HCT116 (cell line): ENCODE results near the gene NMD3. TPM values are rescaled to one million over a fixed set of nuclear protein-coding genes. Genes with fewer than 3 reads are reported as not detected.

ENCODE experiments used
- ATAC-seq: fragments of 200-7000 bp; cut with Tn5 transposase; 2 replicates; pipeline ENCODE4 v1.9.1; 2020; ENCODE audit warnings: mild to moderate bottlenecking, moderate library complexity
- BruUV-seq: library from RNA; stranded (reverse); fragments of 400-500 nt; replicated peaks from 2 replicates; lab custom pipeline; 2021; lab: Mats Ljungman, UMichigan
- CTCF ChIA-PET: fragments of 300-600 bp; sonication (Branson Sonifier 250); formaldehyde crosslinking; loops from one replicate; lab custom pipeline; 2021; ENCODE audit warnings: antibody characterized with exemption; lab: Charles Lee
- POLR2A ChIA-PET: fragments of 300-600, 350-600 bp; sonication (Branson Sonifier 250); formaldehyde crosslinking; loops from one replicate; lab custom pipeline; 2021; ENCODE audit warnings: antibody characterized with exemption; lab: Charles Lee
- RAD21 ChIA-PET, 2 experiments: fragments of 300-600 bp; sonication (Branson Sonifier 250); formaldehyde crosslinking; loops; one replicate each; lab custom pipeline; 2023; ENCODE audit warnings: low total read pairs in 2 of 2; ENCODE audit not compliant: uncharacterized antibody in 2 of 2, unreplicated experiment in 2 of 2, low non-redundant PET in 1 of 2; lab: Charles Lee
- DNase-seq: peaks from one replicate; pipeline ENCODE4 v3.0.0-alpha.2; 2010; ENCODE audit warnings: low read depth, low spot score
- H2AFZ ChIP-seq: fragments of 200-600 bp; shearing (Covaris generic), sonication (generic); 2 replicates; pipeline ENCODE4 v1.6.1; 2017; ENCODE audit warnings: low read depth, mixed run types, mixed read lengths, antibody characterized with exemption, low read length; ENCODE audit not compliant: poor library complexity, severe bottlenecking
- H3K27ac ChIP-seq: 2 replicates; pipeline ENCODE4 v1.5.1; 2012; ENCODE audit warnings: low read depth, low read length
- H3K27me3 ChIP-seq: fragments of 200-600 bp; sonication (generic); 2 replicates; pipeline ENCODE4 v1.6.1; 2016; ENCODE audit warnings: mixed run types, low read length, mixed read lengths; ENCODE audit not compliant: insufficient read depth
- H3K36me3 ChIP-seq, 2 experiments: fragments of 200-500 bp in 1 of 2; fragments of 200-600 bp in 1 of 2; sonication (Bioruptor generic) in 1 of 2; sonication (generic) in 1 of 2; 2 replicates each; pipeline versions ENCODE4 v1.5.1 to v1.6.1; 2014 to 2016; ENCODE audit warnings: low read length in 2 of 2, inconsistent platforms in 1 of 2, mixed read lengths in 1 of 2, mixed run types in 1 of 2; ENCODE audit not compliant: insufficient read depth in 2 of 2, control insufficient read depth in 1 of 2
- H3K4me1 ChIP-seq, 2 experiments: fragments of 200-600 bp in 1 of 2; sonication (generic) in 1 of 2; 2 replicates each; pipeline versions ENCODE4 v1.5.1 to v1.6.1; 2012 to 2017; ENCODE audit warnings: low read length in 2 of 2, inconsistent platforms in 1 of 2, mild to moderate bottlenecking in 1 of 2, mixed read lengths in 1 of 2, mixed run types in 1 of 2, moderate library complexity in 1 of 2; ENCODE audit not compliant: insufficient read depth in 2 of 2, control insufficient read depth in 1 of 2
- H3K4me2 ChIP-seq: fragments of 200-600 bp; sonication (generic); 2 replicates; pipeline ENCODE4 v1.6.1; 2017; ENCODE audit warnings: mixed run types, low read length, mixed read lengths
- H3K4me3 ChIP-seq, 2 experiments: fragments of 200-600 bp in 1 of 2; sonication (generic) in 1 of 2; replicated peaks in 1 of 2; 2 replicates each; pipeline ENCODE4 v1.5.1; 2011 to 2016; ENCODE audit warnings: low read length in 2 of 2, control low read depth in 1 of 2, low read depth in 1 of 2, mild to moderate bottlenecking in 1 of 2, mixed read lengths in 1 of 2, mixed run types in 1 of 2
- H3K79me2 ChIP-seq: fragments of 200-600 bp; sonication (generic); 2 replicates; pipeline ENCODE4 v1.6.1; 2017; ENCODE audit warnings: mild to moderate bottlenecking, mixed run types, low read length, moderate library complexity, mixed read lengths; ENCODE audit not compliant: insufficient read depth
- H3K9ac ChIP-seq: fragments of 200-600 bp; sonication (generic); 2 replicates; pipeline ENCODE4 v1.6.1; 2016; ENCODE audit warnings: low read length, mixed read lengths
- H3K9me2 ChIP-seq: fragments of 200-600 bp; sonication (generic), shearing (Covaris generic); 2 replicates; pipeline ENCODE4 v1.6.1; 2017; ENCODE audit warnings: mixed run types, mild to moderate bottlenecking, moderate library complexity; ENCODE audit not compliant: insufficient read depth
- H3K9me3 ChIP-seq, 2 experiments: fragments of 200-500 bp in 1 of 2; fragments of 200-600 bp in 1 of 2; sonication (Bioruptor generic) in 1 of 2; sonication (generic) in 1 of 2; 2 replicates each; pipeline ENCODE4 v1.6.1; 2014 to 2017; ENCODE audit warnings: low read length in 2 of 2, mixed read lengths in 2 of 2, inconsistent platforms in 1 of 2, low read depth in 1 of 2, mild to moderate bottlenecking in 1 of 2, mixed run types in 1 of 2, moderate library complexity in 1 of 2; ENCODE audit not compliant: control insufficient read depth in 1 of 2, insufficient read depth in 1 of 2
- H4K20me1 ChIP-seq: fragments of 200-600 bp; sonication (generic), shearing (Covaris generic); 2 replicates; pipeline ENCODE4 v1.6.1; 2017; ENCODE audit warnings: mixed run types, mild to moderate bottlenecking, moderate library complexity; ENCODE audit not compliant: insufficient read depth
- CBX3 ChIP-seq: IDR thresholded peaks from 2 replicates; pipeline ENCODE4 v1.6.1; 2012; ENCODE audit warnings: low read depth
- FOSL1 ChIP-seq: IDR thresholded peaks from 2 replicates; pipeline ENCODE4 v1.6.1; 2012; ENCODE audit warnings: low read depth
- JUND ChIP-seq: IDR thresholded peaks from 2 replicates; pipeline ENCODE4 v1.6.1; 2012
- POLR2A ChIP-seq: IDR thresholded peaks from 2 replicates; pipeline ENCODE4 v1.7.0; 2011; ENCODE audit warnings: borderline replicate concordance; ENCODE audit not compliant: insufficient read depth, insufficient read length; ENCODE audit errors: extremely low read depth
- POLR2AphosphoS5 ChIP-seq: IDR thresholded peaks from 2 replicates; pipeline ENCODE4 v1.6.1; 2011; ENCODE audit warnings: mild to moderate bottlenecking, low read depth, low read length, moderate library complexity
- RAD21 ChIP-seq: IDR thresholded peaks from 2 replicates; pipeline ENCODE4 v1.6.1; 2012; ENCODE audit warnings: low read depth, mild to moderate bottlenecking
- YY1 ChIP-seq: IDR thresholded peaks from 2 replicates; pipeline ENCODE4 v1.6.1; 2011; ENCODE audit warnings: low read length, low read depth, moderate library complexity, mild to moderate bottlenecking; ENCODE audit not compliant: insufficient replicate concordance; ENCODE audit errors: extremely low read depth
- ZFX ChIP-seq: fragments of 450-650 bp; IDR thresholded peaks from 2 replicates; pipeline ENCODE4 v1.6.1; 2017
- ZNF274 ChIP-seq: fragments of 200-500 bp; sonication (Bioruptor generic); IDR thresholded peaks from 2 replicates; pipeline ENCODE4 v1.6.1; 2014; ENCODE audit warnings: mild to moderate bottlenecking, low read depth, low read length, inconsistent platforms
- intact Hi-C: fragments of 100-400 bp; cut with micrococcal nuclease; formaldehyde crosslinking; loops from 2 replicates; pipeline ENCODE4 v1.10.0; 2022
- total RNA-seq: library from RNA; stranded (reverse); gene quantifications from one replicate; pipeline ENCODE4 v1.2.1, GENCODE V29; 2021; ENCODE audit not compliant: unreplicated experiment
- TF ChIP-seq, protein P1 (sequence below), 3 experiments: fragments of 200-600 bp in 1 of 3; sonication (generic) in 1 of 3; IDR thresholded peaks in 2 of 3; conservative IDR thresholded peaks in 1 of 3; 2 replicates each; pipeline ENCODE4 v1.5.1; 2012 to 2017; ENCODE audit warnings: low read depth in 2 of 3, low read length in 2 of 3, antibody characterized with exemption in 1 of 3, borderline replicate concordance in 1 of 3, control low read depth in 1 of 3, mild to moderate bottlenecking in 1 of 3, mixed read lengths in 1 of 3, mixed run types in 1 of 3, moderate library complexity in 1 of 3; ENCODE audit not compliant: insufficient read depth in 1 of 3

The NMD3 gene
- total RNA-seq, 1 experiment from 2014 or later, result 85.2 TPM

DNA sequence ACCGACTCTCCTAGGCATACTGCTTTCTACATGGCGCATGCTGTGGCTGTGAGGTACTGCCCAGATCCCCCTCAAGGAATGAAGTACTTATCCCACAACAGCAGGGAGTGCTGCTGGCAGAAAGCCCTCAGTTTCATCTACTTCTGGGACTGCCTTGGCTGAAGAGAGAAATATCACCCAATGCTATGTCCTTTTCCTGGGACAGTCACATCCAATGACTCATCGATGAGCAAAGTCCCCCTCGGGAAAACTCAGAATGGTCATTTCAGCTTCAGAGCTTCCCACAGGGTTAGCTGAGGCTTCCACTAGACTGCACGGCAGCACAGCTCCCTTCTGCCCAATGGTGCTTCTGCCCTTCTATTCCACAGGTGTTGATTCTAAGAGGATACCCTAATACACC is 3.6 kb upstream of the NMD3 start:
- RAD21 ChIA-PET, result no interaction called here
- ATAC-seq (peak; percentile 16), DNase-seq (peak; percentile 53)
- BruUV-seq, result no TSS peak
- peaks cover 3 to 18% of the 10 kb centered on the region in 2 experiments for H3K4me1 ChIP-seq
- peak overlapping the region; percentile 57 for H3K4me2 ChIP-seq
- no peak overlapping the region for H3K4me3 ChIP-seq
- H4K20me1 ChIP-seq, result no peaks in the 10 kb centered on the region
- CTCF ChIA-PET, result no interaction called here
- H3K79me2 ChIP-seq, result peaks cover 14% of the 10 kb centered on the region
- peak; percentile 63 for TF ChIP-seq JUND
- TF ChIP-seq FOSL1, result peak; percentile 77
- TF ChIP-seq YY1, result peak; percentile 24
- TF ChIP-seq RAD21, result no peak
- no peaks in the 10 kb centered on the region for H3K9me3 ChIP-seq
- H2AFZ ChIP-seq, result peak overlapping the region; percentile 73
- POLR2A ChIA-PET, result no interaction called here
- H3K9ac ChIP-seq, result no peak overlapping the region
- H3K27me3 ChIP-seq, result no peaks in the 10 kb centered on the region
- no peaks in the 10 kb centered on the region for H3K9me2 ChIP-seq
- intact Hi-C loops, result no loop called here
- no peaks in the 10 kb centered on the region for H3K36me3 ChIP-seq
- no peak overlapping the region for H3K27ac ChIP-seq

DNA sequence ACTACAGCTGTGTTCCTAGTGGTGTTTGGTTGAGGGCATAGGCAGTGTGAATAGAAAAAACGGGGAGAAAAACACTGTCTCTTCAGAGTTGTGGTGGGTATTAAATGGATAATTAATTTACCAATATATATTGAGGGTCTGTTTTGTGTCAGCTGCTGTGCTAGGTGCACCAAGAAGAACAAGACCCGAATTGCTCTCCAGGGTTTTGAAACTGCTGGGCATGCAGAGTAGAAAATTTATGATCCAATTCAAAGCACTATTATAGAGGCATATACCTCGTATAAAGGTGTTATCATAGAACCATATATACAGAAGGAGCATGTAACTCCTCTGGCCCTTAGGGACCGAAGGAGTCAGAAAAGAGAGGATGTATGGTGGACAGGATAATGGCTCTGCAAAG is 1.6 kb upstream of the NMD3 start:
- Histone ChIP-seq H4K20me1 (no peaks in the 10 kb centered on the region), H3K79me2 (peaks cover 34% of the 10 kb centered on the region), H3K36me3 (peaks cover 0 to 9% of the 10 kb centered on the region in 2 experiments; a peak in 1 of 4 replicates), H3K9me3 (no peaks in the 10 kb centered on the region), H3K4me2 (no peak overlapping the region), H3K4me3 (no peak overlapping the region), H3K4me1 (peaks cover 6 to 24% of the 10 kb centered on the region in 2 experiments), H3K27me3 (no peaks in the 10 kb centered on the region), H3K9me2 (no peaks in the 10 kb centered on the region), H2AFZ (no peak overlapping the region), H3K9ac (no peak overlapping the region), H3K27ac (no peak overlapping the region)
- BruUV-seq, result no TSS peak
- CTCF ChIA-PET, result no interaction called here
- TF ChIP-seq, protein P1, sequence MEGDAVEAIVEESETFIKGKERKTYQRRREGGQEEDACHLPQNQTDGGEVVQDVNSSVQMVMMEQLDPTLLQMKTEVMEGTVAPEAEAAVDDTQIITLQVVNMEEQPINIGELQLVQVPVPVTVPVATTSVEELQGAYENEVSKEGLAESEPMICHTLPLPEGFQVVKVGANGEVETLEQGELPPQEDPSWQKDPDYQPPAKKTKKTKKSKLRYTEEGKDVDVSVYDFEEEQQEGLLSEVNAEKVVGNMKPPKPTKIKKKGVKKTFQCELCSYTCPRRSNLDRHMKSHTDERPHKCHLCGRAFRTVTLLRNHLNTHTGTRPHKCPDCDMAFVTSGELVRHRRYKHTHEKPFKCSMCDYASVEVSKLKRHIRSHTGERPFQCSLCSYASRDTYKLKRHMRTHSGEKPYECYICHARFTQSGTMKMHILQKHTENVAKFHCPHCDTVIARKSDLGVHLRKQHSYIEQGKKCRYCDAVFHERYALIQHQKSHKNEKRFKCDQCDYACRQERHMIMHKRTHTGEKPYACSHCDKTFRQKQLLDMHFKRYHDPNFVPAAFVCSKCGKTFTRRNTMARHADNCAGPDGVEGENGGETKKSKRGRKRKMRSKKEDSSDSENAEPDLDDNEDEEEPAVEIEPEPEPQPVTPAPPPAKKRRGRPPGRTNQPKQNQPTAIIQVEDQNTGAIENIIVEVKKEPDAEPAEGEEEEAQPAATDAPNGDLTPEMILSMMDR (IDR thresholded peaks at IDR 0.05 in 2 of 3, conservative IDR thresholded peaks at IDR 0.05 in 1 of 3; ENCODE audit: borderline replicate concordance in 1 of 3, insufficient read depth in 1 of 3, low read depth in 2 of 3, low read length in 2 of 3), result no peak
- TF ChIP-seq POLR2A (no peak), JUND (no peak), YY1 (no peak), POLR2AphosphoS5 (no peak), ZNF274 (no peak), CBX3 (no peak), ZFX (no peak)
- POLR2A ChIA-PET, result no interaction called here
- intact Hi-C loops, result no loop called here
- ATAC-seq, result no peak
- RAD21 ChIA-PET, result no interaction called here
- no peak for DNase-seq
